H9 (cell line): ENCODE measurements around the gene SURF4. TPM values are rescaled to one million over a fixed set of nuclear protein-coding genes. Genes with fewer than 3 reads are reported as not detected.
A peak's percentile ranks its signal among the peaks of the same experiment; 100 is the strongest.
"Not testable (repeated sequence)": the region's sequence is repeated elsewhere in the genome, so short reads cannot be mapped to it uniquely, and the experiment has no call there.

Experiments
- DNase-seq: peaks from one replicate; pipeline ENCODE4 v3.0.0-alpha.2; 2017
- H2AFZ ChIP-seq: one replicate; pipeline ENCODE4 v1.6.1; 2013; ENCODE audit warnings: mild to moderate bottlenecking, low read length, control low read depth, moderate library complexity
- H2AK5ac ChIP-seq: 2 replicates; pipeline ENCODE4 v1.6.1; 2013; ENCODE audit warnings: low read length, control low read depth, mixed read lengths; ENCODE audit not compliant: insufficient read length
- H2BK120ac ChIP-seq: one replicate; pipeline ENCODE4 v1.6.1; 2013; ENCODE audit warnings: low read depth, mild to moderate bottlenecking, low read length, control low read depth, inconsistent platforms; ENCODE audit not compliant: poor library complexity, severe bottlenecking
- H2BK12ac ChIP-seq: 2 replicates; pipeline ENCODE4 v1.6.1; 2013; ENCODE audit warnings: low read length, control low read depth, mixed read lengths, low read depth; ENCODE audit not compliant: insufficient read length
- H2BK15ac ChIP-seq: 2 replicates; pipeline ENCODE4 v1.6.1; 2013; ENCODE audit warnings: low read depth, low read length, control low read depth
- H2BK20ac ChIP-seq: one replicate; pipeline ENCODE4 v1.6.1; 2013; ENCODE audit warnings: low read depth, mild to moderate bottlenecking, low read length, control low read depth, inconsistent platforms; ENCODE audit not compliant: poor library complexity, severe bottlenecking
- H2BK5ac ChIP-seq: 2 replicates; pipeline ENCODE4 v1.6.1; 2013; ENCODE audit warnings: low read length, control low read depth, mixed read lengths; ENCODE audit not compliant: insufficient read length
- H3K14ac ChIP-seq: 2 replicates; pipeline ENCODE4 v1.6.1; 2013; ENCODE audit warnings: low read length, control low read depth; ENCODE audit not compliant: insufficient read depth
- H3K18ac ChIP-seq: 2 replicates; pipeline ENCODE4 v1.6.1; 2013; ENCODE audit warnings: low read depth, mild to moderate bottlenecking, mixed read lengths, low read length, control low read depth; ENCODE audit not compliant: insufficient read length
- H3K23ac ChIP-seq: 2 replicates; pipeline ENCODE4 v1.6.1; 2013; ENCODE audit warnings: low read length, control low read depth, mixed read lengths, low read depth; ENCODE audit not compliant: insufficient read length
- H3K23me2 ChIP-seq: 2 replicates; pipeline ENCODE4 v1.6.1; 2013; ENCODE audit warnings: low read depth, mild to moderate bottlenecking, mixed read lengths, low read length, control low read depth; ENCODE audit not compliant: insufficient read length, poor library complexity, severe bottlenecking
- H3K27ac ChIP-seq: 2 replicates; pipeline ENCODE4 v1.5.1; 2013; ENCODE audit warnings: low read length, control low read depth, mixed read lengths, low read depth; ENCODE audit not compliant: insufficient read length
- H3K27me3 ChIP-seq: 2 replicates; pipeline ENCODE4 v1.6.1; 2013; ENCODE audit warnings: low read length, control low read depth, inconsistent platforms; ENCODE audit not compliant: insufficient read depth
- H3K4ac ChIP-seq: 2 replicates; pipeline ENCODE4 v1.6.1; 2013; ENCODE audit warnings: low read depth, mild to moderate bottlenecking, control low read depth, inconsistent platforms, low read length, moderate library complexity
- H3K4me1 ChIP-seq: 2 replicates; pipeline ENCODE4 v1.6.1; 2013; ENCODE audit warnings: low read length, control low read depth, inconsistent platforms; ENCODE audit not compliant: insufficient read depth
- H3K4me2 ChIP-seq: 2 replicates; pipeline ENCODE4 v1.6.1; 2013; ENCODE audit warnings: low read length, control low read depth, mixed read lengths; ENCODE audit not compliant: insufficient read length, insufficient read depth
- H3K56ac ChIP-seq: 2 replicates; pipeline ENCODE4 v1.6.1; 2013; ENCODE audit warnings: low read depth, mild to moderate bottlenecking, mixed read lengths, low read length, control low read depth; ENCODE audit not compliant: insufficient read length
- H3K79me1 ChIP-seq: 2 replicates; pipeline ENCODE4 v1.6.1; 2013; ENCODE audit warnings: low read depth, mild to moderate bottlenecking, moderate library complexity, low read length, control low read depth, inconsistent platforms; ENCODE audit not compliant: insufficient read depth, poor library complexity, severe bottlenecking
- H3K79me2 ChIP-seq: 2 replicates; pipeline ENCODE4 v1.6.1; 2013; ENCODE audit warnings: low read length, control low read depth, inconsistent platforms; ENCODE audit not compliant: insufficient read depth
- H3K9ac ChIP-seq: 2 replicates; pipeline ENCODE4 v1.6.1; 2013; ENCODE audit warnings: low read length, control low read depth, mixed read lengths; ENCODE audit not compliant: insufficient read length; ENCODE audit errors: extremely low read depth
- H3K9me3 ChIP-seq: one replicate; pipeline ENCODE4 v1.6.1; 2013; ENCODE audit warnings: low read depth, low read length, inconsistent platforms; ENCODE audit not compliant: control insufficient read depth
- H3T11ph ChIP-seq: one replicate; pipeline ENCODE4 v1.6.1; 2013; ENCODE audit warnings: mild to moderate bottlenecking, low read length, control low read depth, inconsistent platforms
- H4K20me1 ChIP-seq: one replicate; pipeline ENCODE4 v1.6.1; 2013; ENCODE audit not compliant: control insufficient read depth, insufficient read length, insufficient read depth
- H4K5ac ChIP-seq: 2 replicates; pipeline ENCODE4 v1.6.1; 2013; ENCODE audit warnings: low read depth, mild to moderate bottlenecking, mixed read lengths, low read length, control low read depth; ENCODE audit not compliant: insufficient read length
- H4K8ac ChIP-seq: replicated peaks from 2 replicates; pipeline ENCODE4 v1.6.1; 2013; ENCODE audit warnings: low read length, control low read depth, mixed read lengths, low read depth; ENCODE audit not compliant: insufficient read length
- H4K91ac ChIP-seq: 2 replicates; pipeline ENCODE4 v1.6.1; 2013; ENCODE audit warnings: low read depth, mild to moderate bottlenecking, moderate library complexity, mixed read lengths, low read length, control low read depth; ENCODE audit not compliant: insufficient read length
- H3K27ac Mint-ChIP-seq, 3 experiments: 2 replicates in 2 of 3; 3 replicates in 1 of 3; pipeline ENCODE4 v1.8.0; 2020 to 2021; ENCODE audit warnings: mixed read lengths in 3 of 3, mild to moderate bottlenecking in 1 of 3, moderate library complexity in 1 of 3
- H3K27me3 Mint-ChIP-seq: 2 replicates; pipeline ENCODE4 v1.8.0; 2021; ENCODE audit warnings: low read depth, mild to moderate bottlenecking, moderate library complexity, mixed read lengths
- H3K36me3 Mint-ChIP-seq, 3 experiments: 2 replicates in 2 of 3; 3 replicates in 1 of 3; pipeline ENCODE4 v1.8.0; 2020 to 2021; ENCODE audit warnings: low read depth in 3 of 3, mixed read lengths in 3 of 3; ENCODE audit not compliant: insufficient read depth in 1 of 3
- H3K4me1 Mint-ChIP-seq, 2 experiments: 2 replicates each; pipeline ENCODE4 v1.8.0; 2020; ENCODE audit warnings: mixed read lengths in 2 of 2
- H3K4me3 Mint-ChIP-seq, 2 experiments: 2 replicates in 1 of 2; 3 replicates in 1 of 2; pipeline ENCODE4 v1.8.0; 2020 to 2021; ENCODE audit warnings: mild to moderate bottlenecking in 2 of 2, mixed read lengths in 2 of 2, moderate library complexity in 1 of 2
- H3K9me3 Mint-ChIP-seq, 2 experiments: 2 replicates in 1 of 2; 3 replicates in 1 of 2; pipeline ENCODE4 v1.8.0; 2020; ENCODE audit warnings: mild to moderate bottlenecking in 2 of 2, mixed read lengths in 2 of 2, moderate library complexity in 1 of 2
- CTCF ChIP-seq: fragments of 200-600 bp; sonication (generic); conservative IDR thresholded peaks from 3 replicates; pipeline ENCODE4 v1.8.0; 2021; ENCODE audit warnings: antibody characterized with exemption, mild to moderate bottlenecking
- WGBS: extraction: QIAGEN DNeasy Blood & Tissue Kit; methylation state at CpG from one replicate; pipeline ENCODE4 v1.1.7; 2013; ENCODE audit warnings: missing lambda C conversion rate, low lambda C conversion rate, mixed read lengths; ENCODE audit not compliant: insufficient read length; ENCODE audit errors: extremely low coverage; 5-methylcytosine and 5-hydroxymethylcytosine counted together
- total RNA-seq: library from RNA; stranded (reverse); gene quantifications from 2 replicates; pipeline ENCODE4 v1.2.1, GENCODE V29; 2021

Gene SURF4
- total RNA-seq, 1 experiment from 2014 or later: 146 TPM

GRCh38 chr9:133335924-133336811, 39.7 kb downstream of the SURF4 start, which contains the start of gene SURF6:
Gene SURF6 (minus strand): TSS chr9:133336188. CDS start chr9:133336132, 56 bp downstream.
- Histone ChIP-seq H2BK20ac (no peak within 1 kb of the TSS), H3K14ac (peak within 1 kb of the TSS; percentile 83), H3K79me1 (no peaks in the 10 kb centered on the region), H3K4ac (no peak within 1 kb of the TSS; the same call in 1 of the 2 replicates), H4K91ac (no peak within 1 kb of the TSS), H3K9ac (peak within 1 kb of the TSS; percentile 43), H3K23me2 (peaks cover 3% of the 10 kb centered on the region), H3K27me3 (no peaks in the 10 kb centered on the region), H4K5ac (no peak within 1 kb of the TSS), H3K18ac (peak within 1 kb of the TSS; percentile 55), H3K23ac (no peak within 1 kb of the TSS), H2BK120ac (no peak within 1 kb of the TSS), H2AFZ (no peak within 1 kb of the TSS), H2BK15ac (no peak within 1 kb of the TSS), H3K9me3 (no peaks in the 10 kb centered on the region), H2BK12ac (no peak within 1 kb of the TSS), H3T11ph (no peak within 1 kb of the TSS), H2AK5ac (no peak within 1 kb of the TSS), H3K79me2 (peaks cover 3% of the 10 kb centered on the region; the same call in 1 of the 2 replicates), H2BK5ac (no peak within 1 kb of the TSS), H4K20me1 (no peaks in the 10 kb centered on the region), H3K4me1 (no peaks in the 10 kb centered on the region), H3K27ac (no peak within 1 kb of the TSS), H3K4me2 (peak within 1 kb of the TSS; percentile 75), H3K56ac (no peak within 1 kb of the TSS), H4K8ac (no peak within 1 kb of the TSS)
- H3K27me3 Mint-ChIP-seq: no peaks in the 10 kb centered on the region; the same call in 1 of the 2 replicates
- peaks cover 15 to 22% of the 10 kb centered on the region in 2 experiments for H3K4me1 Mint-ChIP-seq
- peak within 1 kb of the TSS; percentile 98 for H3K4me3 Mint-ChIP-seq
- DNase-seq: peak; percentile 93
- TF ChIP-seq CTCF: no peak
- H3K9me3 Mint-ChIP-seq: peaks cover 0 to 3% of the 10 kb centered on the region in 2 experiments; a peak in 1 of 5 replicates
- H3K27ac Mint-ChIP-seq: peak within 1 kb of the TSS; percentile 92 to 98 (median 97)
- no CpG with 5 or more reads among the region's 70 CpGs for WGBS
- peaks cover 48 to 79% (median 69%) of the 10 kb centered on the region in 3 experiments for H3K36me3 Mint-ChIP-seq

GRCh38 chr9:133334888-133335287, 41.0 kb downstream of the SURF4 start:
- not testable (repeated sequence) for H3K27me3 Mint-ChIP-seq, DNase-seq, H3K27ac ChIP-seq

More at GRCh38 chr9:133334888-133335287, 41.0 kb downstream of the SURF4 start:
- not testable (repeated sequence) for H3K79me2 ChIP-seq, H2BK5ac ChIP-seq, H3K79me1 ChIP-seq, H3T11ph ChIP-seq, H3K4ac ChIP-seq, H2AK5ac ChIP-seq, H3K18ac ChIP-seq, H3K4me1 ChIP-seq, H4K5ac ChIP-seq, H3K56ac ChIP-seq, H2BK12ac ChIP-seq, H2BK15ac ChIP-seq, H4K91ac ChIP-seq, H3K14ac ChIP-seq, H2BK120ac ChIP-seq, H3K27me3 ChIP-seq, H2BK20ac ChIP-seq, H4K20me1 ChIP-seq, H3K23me2 ChIP-seq, H4K8ac ChIP-seq, H2AFZ ChIP-seq, H3K23ac ChIP-seq, H3K9me3 ChIP-seq, H3K9me3 Mint-ChIP-seq
- no CpG with 5 or more reads among the region's 11 CpGs for WGBS
- H3K4me3 Mint-ChIP-seq: peak overlapping the region; percentile 98
- H3K36me3 Mint-ChIP-seq: peaks cover 40 to 79% (median 63%) of the 10 kb centered on the region in 3 experiments
- H3K27ac Mint-ChIP-seq: peak overlapping the region in 1 of 3 experiments; percentile 72; a peak in 1 of 7 replicates
- Histone ChIP-seq H3K9ac (peak overlapping the region; percentile 43), H3K4me2 (peak overlapping the region; percentile 75)
- peaks cover 15 to 22% of the 10 kb centered on the region in 2 experiments for H3K4me1 Mint-ChIP-seq
